DMS114 treated with DMSO at 0.1 percent for 48 hours (cell line): ENCODE measurements around the gene NRCAM.

Source experiments
- DNase-seq: peaks from one replicate; lab custom pipeline; 2025; ENCODE audit not compliant: unreplicated experiment; lab: John Stamatoyannopoulos, UW

NRCAM gene

DNA sequence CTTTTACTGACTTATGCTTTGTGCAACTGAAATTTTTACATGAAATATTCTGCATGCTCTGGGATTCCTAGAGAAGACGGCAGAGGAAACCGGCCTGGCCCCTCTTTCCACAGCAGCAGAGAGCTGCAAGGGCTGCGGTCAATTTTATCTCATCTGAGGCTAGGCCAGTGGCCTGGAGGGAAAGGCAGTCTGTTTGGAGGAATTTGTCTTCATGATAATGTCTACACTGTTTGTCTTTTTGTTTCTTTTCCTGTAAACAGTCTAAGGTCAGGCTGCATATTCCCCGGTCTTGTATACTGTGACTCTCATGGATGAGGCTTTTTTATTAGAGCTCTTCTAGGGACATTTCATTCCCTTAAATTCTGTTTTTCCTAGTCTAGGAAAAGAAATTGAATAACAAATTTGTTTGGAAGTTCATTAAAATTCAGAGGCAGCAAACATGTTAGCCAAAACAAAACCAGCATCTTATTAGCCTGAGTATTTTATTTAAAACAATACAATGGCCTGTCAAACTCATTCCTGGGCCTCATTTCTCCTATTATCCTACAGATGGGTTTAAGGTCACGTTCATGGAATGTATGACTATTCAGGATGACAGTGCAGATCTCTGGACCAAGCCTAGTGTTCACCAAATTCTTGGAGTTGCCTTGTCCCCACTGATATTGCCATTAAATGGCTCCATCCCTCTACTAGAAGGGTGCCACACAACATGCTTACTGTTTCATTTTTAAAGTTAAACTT is 352.5 kb downstream of the NRCAM start:
- no peak for DNase-seq

GRCh38 chr7:108102671-108103312 is 353.4 kb downstream of the NRCAM start:
- DNase-seq: no peak

- DNase-seq: no peak
Measured at GRCh38 chr7:108101759-108102158, 354.5 kb downstream of the NRCAM start.

DNA sequence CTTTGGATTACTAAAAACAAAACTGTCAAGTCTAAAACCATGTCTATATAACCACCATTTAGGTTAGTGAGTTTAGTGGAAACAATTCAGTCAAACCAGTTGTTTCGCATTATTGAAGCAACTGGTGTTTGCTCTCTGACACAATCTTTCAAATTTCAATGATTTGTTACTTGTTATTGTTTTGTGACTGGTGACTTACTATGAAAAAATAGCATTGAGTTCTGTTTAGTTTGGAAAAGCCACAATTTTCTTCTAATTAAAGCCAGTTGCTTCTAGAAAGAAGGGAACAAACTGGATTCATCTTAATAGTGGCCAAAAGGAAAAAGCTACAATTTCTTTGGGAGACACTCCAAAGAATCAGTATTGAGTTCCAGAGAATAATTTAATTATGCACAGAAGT is 356.5 kb downstream of the NRCAM start:
- no peak for DNase-seq

GRCh38 chr7:108097703-108098102 is 358.5 kb downstream of the NRCAM start:
- no peak for DNase-seq
